Vagina (tissue), 2 donors: ENCODE data around the gene KLF3. TPM values are rescaled to one million over a fixed set of nuclear protein-coding genes. Genes with fewer than 3 reads are reported as not detected.

ENCODE experiments used
- DNase-seq, 2 donors: peaks; one replicate each; pipeline ENCODE4 v3.0.0-alpha.2; 2017; ENCODE audit errors: extremely low spot score in 2 of 2
- H3K27ac ChIP-seq: fragments of 200-600 bp; sonication (generic); one replicate; pipeline ENCODE4 v1.5.1; 2019
- H3K27me3 ChIP-seq: fragments of 200-600 bp; sonication (generic); one replicate; pipeline ENCODE4 v1.5.1; 2019
- H3K36me3 ChIP-seq, 2 donors: fragments of 200-600 bp; sonication (generic); one replicate each; pipeline ENCODE4 v1.5.1; 2017 to 2019
- H3K4me1 ChIP-seq: fragments of 200-600 bp; sonication (generic); one replicate; pipeline ENCODE4 v1.5.1; 2019
- H3K4me3 ChIP-seq, 2 donors: fragments of 200-600 bp; sonication (generic); 1 replicate in 1 of 2; 2 replicates in 1 of 2; pipeline ENCODE4 v1.5.1; 2016 to 2019
- H3K9me3 ChIP-seq: fragments of 200-600 bp; sonication (generic); one replicate; pipeline ENCODE4 v1.5.1; 2019
- CTCF ChIP-seq, 3 experiments: fragments of 450-650 bp in 2 of 3; fragments of 200-600 bp in 1 of 3; sonication (generic) in 1 of 3; IDR thresholded peaks; one replicate each; pipeline ENCODE4 v1.5.1; 2017 to 2019; ENCODE audit warnings: antibody characterized with exemption in 3 of 3, mild to moderate bottlenecking in 2 of 3, moderate library complexity in 2 of 3
- POLR2A ChIP-seq, 2 donors: fragments of 450-650 bp; IDR thresholded peaks; one replicate each; pipeline ENCODE4 v1.6.1; 2017; ENCODE audit warnings: antibody characterized with exemption in 2 of 2, mild to moderate bottlenecking in 2 of 2, moderate library complexity in 2 of 2
- POLR2AphosphoS5 ChIP-seq, 2 donors: sonication (generic); formaldehyde crosslinking; IDR thresholded peaks; one replicate each; pipeline ENCODE4 v1.9.0; 2017; ENCODE audit warnings: antibody characterized with exemption in 2 of 2, mild to moderate bottlenecking in 2 of 2, low read depth in 1 of 2; ENCODE audit not compliant: insufficient read depth in 1 of 2
- intact Hi-C: fragments of 100-400 bp; cut with DNase I; formaldehyde crosslinking; loops from one replicate; pipeline ENCODE4 v1.15.1; 2023
- total RNA-seq: library from RNA; depleted of rRNA; stranded (reverse); fragments of >200 nt; gene quantifications from one replicate; pipeline ENCODE4 v1.2.3, GENCODE V29; 2016

Gene KLF3
- total RNA-seq, 1 donor from 2014 or later, result 85.4 TPM

DNA sequence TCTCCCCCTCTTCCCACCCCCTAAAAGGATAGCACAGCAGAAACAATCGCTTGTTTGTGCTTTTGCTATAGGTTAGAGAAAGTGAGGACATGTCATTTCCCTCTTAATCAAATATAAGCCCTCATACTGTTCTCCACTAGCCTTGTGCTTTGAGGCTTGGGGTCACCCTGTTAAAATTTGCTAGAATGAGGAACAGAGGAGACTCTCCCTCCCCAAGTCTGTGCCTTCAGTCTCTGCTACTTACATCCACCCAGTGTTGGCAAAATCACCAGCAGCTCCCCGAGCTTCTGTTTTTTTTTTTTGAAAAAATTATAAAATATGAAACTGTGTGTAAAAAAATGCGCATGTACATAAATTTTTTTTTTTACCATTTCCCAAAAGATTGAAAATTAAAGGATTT, 19.3 kb downstream of the KLF3 start:
- no peak for TF ChIP-seq POLR2A (IDR thresholded peaks at IDR 0.05)
- TF ChIP-seq CTCF (IDR thresholded peaks at IDR 0.05), result no peak
- no peak for TF ChIP-seq POLR2AphosphoS5 (IDR thresholded peaks at IDR 0.05; ENCODE audit: insufficient read depth in 1 of 2, low read depth in 1 of 2)

GRCh38 chr4:38684271-38684670, 20.3 kb downstream of the KLF3 start:
- Histone ChIP-seq H3K4me3 (no peak overlapping the region), H3K36me3 (peaks cover 0 to 27% of the 10 kb centered on the region in 2 donors), H3K27ac (no peak overlapping the region), H3K4me1 (peaks cover 74% of the 10 kb centered on the region), H3K27me3 (no peaks in the 10 kb centered on the region), H3K9me3 (no peaks in the 10 kb centered on the region)
- no peak for DNase-seq
- intact Hi-C loops, result no loop called here
- TF ChIP-seq POLR2A (IDR thresholded peaks at IDR 0.05) (no peak), CTCF (IDR thresholded peaks at IDR 0.05) (no peak), POLR2AphosphoS5 (IDR thresholded peaks at IDR 0.05; ENCODE audit: insufficient read depth in 1 of 2, low read depth in 1 of 2) (no peak)

More for the DNA sequence above, 19.3 kb downstream of the KLF3 start:
- H3K27ac ChIP-seq, result no peak overlapping the region
- peaks cover 79% of the 10 kb centered on the region for H3K4me1 ChIP-seq
- H3K27me3 ChIP-seq, result no peaks in the 10 kb centered on the region
- H3K4me3 ChIP-seq, result no peak overlapping the region
- H3K9me3 ChIP-seq, result no peaks in the 10 kb centered on the region
- H3K36me3 ChIP-seq, result peaks cover 0 to 17% of the 10 kb centered on the region in 2 donors
- intact Hi-C loops, result no loop called here
- no peak for DNase-seq

GRCh38 chr4:38684951-38685844, 21.2 kb downstream of the KLF3 start:
- no peak for DNase-seq
- Histone ChIP-seq H3K4me3 (no peak overlapping the region), H3K27me3 (no peaks in the 10 kb centered on the region), H3K9me3 (no peaks in the 10 kb centered on the region), H3K4me1 (peaks cover 69% of the 10 kb centered on the region), H3K27ac (peak overlapping the region; percentile 47), H3K36me3 (peaks cover 0 to 35% of the 10 kb centered on the region in 2 donors)
- TF ChIP-seq POLR2AphosphoS5 (IDR thresholded peaks at IDR 0.05; ENCODE audit: insufficient read depth in 1 of 2, low read depth in 1 of 2) (no peak), CTCF (IDR thresholded peaks at IDR 0.05) (no peak), POLR2A (IDR thresholded peaks at IDR 0.05) (no peak)
- intact Hi-C loops, result no loop called here

- peaks cover 65% of the 10 kb centered on the region for H3K4me1 ChIP-seq
- TF ChIP-seq POLR2AphosphoS5 (IDR thresholded peaks at IDR 0.05; ENCODE audit: insufficient read depth in 1 of 2, low read depth in 1 of 2) (no peak), CTCF (IDR thresholded peaks at IDR 0.05) (no peak)
- no peak overlapping the region for H3K4me3 ChIP-seq
- DNase-seq, result no peak
- H3K36me3 ChIP-seq, result peaks cover 0 to 35% of the 10 kb centered on the region in 2 donors
- intact Hi-C loops, result no loop called here
- H3K27me3 ChIP-seq, result no peaks in the 10 kb centered on the region
- peak overlapping the region; percentile 64 for H3K27ac ChIP-seq
- H3K9me3 ChIP-seq, result no peaks in the 10 kb centered on the region
Measured at GRCh38 chr4:38686682-38687081, 22.7 kb downstream of the KLF3 start.

DNA sequence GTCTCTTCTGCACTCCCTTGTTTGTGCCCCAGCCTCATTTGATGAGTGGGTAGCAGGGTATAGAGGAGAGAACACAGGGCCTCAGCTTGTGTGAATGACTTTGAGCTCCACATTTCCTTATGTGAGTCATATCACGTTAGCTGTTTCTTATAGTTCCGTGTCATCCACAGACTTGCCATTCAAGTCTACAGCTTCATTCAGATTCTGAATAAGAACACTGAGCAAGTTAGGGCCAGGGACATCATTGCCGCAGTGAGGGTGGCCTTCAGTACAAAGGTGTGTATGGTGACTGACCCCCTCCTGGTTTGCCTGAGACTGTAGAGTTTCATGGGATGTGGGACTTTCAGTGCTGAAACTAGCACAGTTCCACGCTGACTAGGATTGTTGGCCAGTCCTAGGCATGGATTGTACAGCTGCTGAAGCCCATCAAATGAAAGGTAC, 23.6 kb downstream of the KLF3 start:
- no peaks in the 10 kb centered on the region for H3K9me3 ChIP-seq
- TF ChIP-seq CTCF (IDR thresholded peaks at IDR 0.05), result no peak
- TF ChIP-seq POLR2A (IDR thresholded peaks at IDR 0.05), result no peak
- no peak for TF ChIP-seq POLR2AphosphoS5 (IDR thresholded peaks at IDR 0.05; ENCODE audit: insufficient read depth in 1 of 2, low read depth in 1 of 2)
- peak overlapping the region; percentile 64 for H3K27ac ChIP-seq
- no peak for DNase-seq
- intact Hi-C loops, result no loop called here
- H3K4me3 ChIP-seq, result no peak overlapping the region
- peaks cover 0 to 35% of the 10 kb centered on the region in 2 donors for H3K36me3 ChIP-seq
- H3K4me1 ChIP-seq, result peaks cover 69% of the 10 kb centered on the region
- H3K27me3 ChIP-seq, result no peaks in the 10 kb centered on the region
